Omental fat pad (tissue), 4 donors: ENCODE measurements around the gene XKR7. TPM values are rescaled to one million over a fixed set of nuclear protein-coding genes. Genes with fewer than 3 reads are reported as not detected.
A peak's percentile ranks its signal among the peaks of the same experiment; 100 is the strongest.

Experiments used
- ATAC-seq: fragments of 150-250 bp; one replicate; pipeline ENCODE4 v1.9.1; 2016; ENCODE audit warnings: mild to moderate bottlenecking, moderate library complexity; ENCODE audit not compliant: low FRiP score
- DNase-seq: peaks from one replicate; pipeline ENCODE4 v3.0.0-alpha.2; 2019; ENCODE audit warnings: low spot score
- CTCF ChIP-seq, 3 donors: fragments of 450-650 bp; IDR thresholded peaks; one replicate each; pipeline ENCODE4 v1.5.1; 2016 to 2017; ENCODE audit warnings: antibody characterized with exemption in 3 of 3, mild to moderate bottlenecking in 3 of 3, moderate library complexity in 2 of 3
- total RNA-seq, 4 donors: library from RNA; depleted of rRNA; stranded (reverse); fragments of >200 nt; gene quantifications; one replicate each; pipeline ENCODE4 v1.1.0, GENCODE V29; 2016

The XKR7 gene
- total RNA-seq, 4 donors from 2014 or later = not detected

GRCh38 chr20:32003325-32003724, 35.4 kb downstream of the XKR7 start:
- no peak for ATAC-seq
- TF ChIP-seq CTCF (IDR thresholded peaks at IDR 0.05) = no peak

GRCh38 chr20:32004963-32005362, 37.0 kb downstream of the XKR7 start:
- no peak for ATAC-seq
- TF ChIP-seq CTCF (IDR thresholded peaks at IDR 0.05) = no peak
- no peak for DNase-seq

More at GRCh38 chr20:32003325-32003724, 35.4 kb downstream of the XKR7 start:
- no peak for DNase-seq

GRCh38 chr20:32006053-32006452, 38.1 kb downstream of the XKR7 start:
- DNase-seq (no peak), ATAC-seq (no peak)
- TF ChIP-seq CTCF (IDR thresholded peaks at IDR 0.05) = no peak

- DNase-seq (no peak), ATAC-seq (no peak)
- TF ChIP-seq CTCF (IDR thresholded peaks at IDR 0.05) = no peak
Observed at GRCh38 chr20:32006841-32007786, 39.2 kb downstream of the XKR7 start.

- ATAC-seq (peak; percentile 54), DNase-seq (no peak)
- TF ChIP-seq CTCF (IDR thresholded peaks at IDR 0.05) = no peak
Observed at GRCh38 chr20:32007787-32008616, 40.1 kb downstream of the XKR7 start.

GRCh38 chr20:32009564-32009963, 41.6 kb downstream of the XKR7 start:
- ATAC-seq (no peak), DNase-seq (no peak)
- no peak for TF ChIP-seq CTCF (IDR thresholded peaks at IDR 0.05)
